HEK293T (cell line): ENCODE results near the gene PCED1B.
"Not testable (repeated sequence)": the region's sequence is repeated elsewhere in the genome, so short reads cannot be mapped to it uniquely, and the experiment has no call there.

ENCODE experiments used
- ARNT ChIP-seq: fragments of 450-650 bp; IDR thresholded peaks from 2 replicates; pipeline ENCODE4 v1.6.1; 2017; ENCODE audit warnings: mild to moderate bottlenecking
- BHLHE40 ChIP-seq: fragments of 450-650 bp; IDR thresholded peaks from 2 replicates; pipeline ENCODE4 v1.6.1; 2016; ENCODE audit warnings: mild to moderate bottlenecking, moderate library complexity, borderline replicate concordance
- FOXK2 ChIP-seq: fragments of 450-650 bp; IDR thresholded peaks from 2 replicates; pipeline ENCODE4 v1.6.1; 2016; ENCODE audit warnings: mild to moderate bottlenecking
- FOXM1 ChIP-seq: fragments of 450-650 bp; IDR thresholded peaks from 2 replicates; pipeline ENCODE4 v1.6.1; 2017; ENCODE audit warnings: mild to moderate bottlenecking, borderline replicate concordance
- HDGF ChIP-seq: fragments of 450-650 bp; IDR thresholded peaks from 2 replicates; pipeline ENCODE4 v1.6.1; 2017; ENCODE audit warnings: antibody characterized with exemption, borderline replicate concordance
- L3MBTL2 ChIP-seq: fragments of 450-650 bp; conservative IDR thresholded peaks from 2 replicates; pipeline ENCODE4 v1.6.1; 2016; ENCODE audit warnings: mild to moderate bottlenecking
- NFRKB ChIP-seq: fragments of 450-650 bp; IDR thresholded peaks from 2 replicates; pipeline ENCODE4 v1.6.1; 2016; ENCODE audit warnings: mild to moderate bottlenecking, moderate library complexity
- ZNF384 ChIP-seq: fragments of 450-650 bp; IDR thresholded peaks from 2 replicates; pipeline ENCODE4 v1.6.1; 2016
- TF ChIP-seq, protein P1 (sequence below): fragments of 450-650 bp; IDR thresholded peaks from 2 replicates; pipeline ENCODE4 v1.6.1; 2016

DNA sequence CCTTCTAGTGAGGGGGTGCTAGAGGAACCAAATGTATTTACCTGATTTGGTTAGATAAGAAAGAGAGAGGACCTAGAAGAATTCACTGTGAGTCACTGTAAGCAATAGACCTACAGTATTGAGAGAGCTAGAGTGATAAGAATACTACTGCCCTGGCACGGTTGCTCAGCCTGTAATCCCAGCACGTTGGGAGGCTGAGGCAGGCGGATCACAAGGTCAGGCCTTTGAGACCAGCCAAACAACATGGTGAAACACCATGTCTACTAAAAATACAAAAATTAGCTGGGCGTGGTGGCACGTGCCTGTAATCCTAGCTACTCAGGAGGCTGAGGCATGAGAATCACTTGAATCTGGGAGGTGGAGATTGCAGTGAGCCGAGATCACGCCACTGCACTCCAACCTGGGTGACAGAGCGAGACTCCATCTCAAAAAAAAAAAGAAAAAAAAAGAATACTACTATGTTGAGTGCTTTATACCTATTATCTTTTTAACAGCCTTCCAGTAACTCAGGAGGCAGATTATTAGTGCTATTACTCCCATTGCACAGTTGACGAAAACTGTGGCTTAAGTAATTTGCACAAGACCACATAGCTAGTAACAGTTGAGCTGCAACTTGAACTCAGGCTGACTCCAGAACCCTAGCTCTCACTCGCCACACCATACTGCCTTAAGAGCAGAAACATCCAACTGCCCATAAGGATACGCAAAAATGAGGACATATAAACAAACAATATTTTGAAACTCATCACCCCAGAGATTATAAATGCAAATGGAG is 102.9 kb downstream of the PCED1B start:
- TF ChIP-seq FOXK2, BHLHE40, L3MBTL2, FOXM1, ARNT, HDGF, NFRKB, ZNF384: not testable (repeated sequence)
- TF ChIP-seq, protein P1, sequence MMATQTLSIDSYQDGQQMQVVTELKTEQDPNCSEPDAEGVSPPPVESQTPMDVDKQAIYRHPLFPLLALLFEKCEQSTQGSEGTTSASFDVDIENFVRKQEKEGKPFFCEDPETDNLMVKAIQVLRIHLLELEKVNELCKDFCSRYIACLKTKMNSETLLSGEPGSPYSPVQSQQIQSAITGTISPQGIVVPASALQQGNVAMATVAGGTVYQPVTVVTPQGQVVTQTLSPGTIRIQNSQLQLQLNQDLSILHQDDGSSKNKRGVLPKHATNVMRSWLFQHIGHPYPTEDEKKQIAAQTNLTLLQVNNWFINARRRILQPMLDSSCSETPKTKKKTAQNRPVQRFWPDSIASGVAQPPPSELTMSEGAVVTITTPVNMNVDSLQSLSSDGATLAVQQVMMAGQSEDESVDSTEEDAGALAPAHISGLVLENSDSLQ: not testable (repeated sequence)
